T-cell (primary cell): ENCODE results near the gene PNCK. TPM values are rescaled to one million over a fixed set of nuclear protein-coding genes. Genes with fewer than 3 reads are reported as not detected.

ENCODE experiments used
- ATAC-seq, 4 experiments: fragments of 200-7000 bp in 3 of 4; fragments of 150-1000 bp in 1 of 4; cut with Tn5 transposase; replicated peaks in 1 of 4; 1 replicate in 3 of 4; 2 replicates in 1 of 4; pipeline ENCODE4 v1.10.0; 2021; ENCODE audit warnings: moderate library complexity in 3 of 4, mild to moderate bottlenecking in 2 of 4, moderate number of reproducible peaks in 1 of 4
- CTCF ChIA-PET, 2 donors: fragments of 300-600 bp; sonication (Branson Sonifier 250); formaldehyde crosslinking; loops; one replicate each; lab custom pipeline; 2022; ENCODE audit warnings: antibody characterized with exemption in 2 of 2; lab: Charles Lee
- POLR2A ChIA-PET, 2 donors: fragments of 300-600 bp; sonication (Branson Sonifier 250); formaldehyde crosslinking; loops; one replicate each; lab custom pipeline; 2022; ENCODE audit warnings: antibody characterized with exemption in 2 of 2; lab: Charles Lee
- DNase-seq, 35 experiments: peaks; one replicate each; pipeline versions ENCODE4 v3.0.0 to v3.0.0-alpha.2; 2013 to 2023
- H3K27ac ChIP-seq: one replicate; pipeline ENCODE4 v1.5.1; 2013; ENCODE audit warnings: low read length
- H3K27me3 ChIP-seq, 2 experiments: replicated peaks in 1 of 2; 1 replicate in 1 of 2; 2 replicates in 1 of 2; pipeline versions ENCODE4 v1.6.1 to v1.7.0; 2013; ENCODE audit warnings: low read length in 1 of 2, mixed read lengths in 1 of 2; ENCODE audit not compliant: control insufficient read depth in 2 of 2, insufficient read depth in 2 of 2; ENCODE audit errors: extremely low read depth in 1 of 2
- H3K36me3 ChIP-seq, 2 donors: 1 replicate in 1 of 2; 2 replicates in 1 of 2; pipeline versions ENCODE4 v1.6.1 to v1.7.0; 2013; ENCODE audit warnings: low read length in 1 of 2; ENCODE audit not compliant: control insufficient read depth in 2 of 2, insufficient read depth in 1 of 2; ENCODE audit errors: extremely low read depth in 1 of 2
- H3K4me1 ChIP-seq, 2 experiments: 1 replicate in 1 of 2; 2 replicates in 1 of 2; pipeline versions ENCODE4 v1.6.1 to v1.7.0; 2013; ENCODE audit warnings: low read length in 2 of 2, mixed read lengths in 1 of 2; ENCODE audit not compliant: insufficient read depth in 2 of 2, control insufficient read depth in 1 of 2; ENCODE audit errors: extremely low read depth in 1 of 2
- H3K4me3 ChIP-seq, 2 donors: 1 replicate in 1 of 2; 2 replicates in 1 of 2; pipeline versions ENCODE4 v1.5.1 to v1.7.0; 2013; ENCODE audit warnings: mild to moderate bottlenecking in 2 of 2, low read length in 1 of 2, moderate library complexity in 1 of 2; ENCODE audit not compliant: control insufficient read depth in 1 of 2; ENCODE audit errors: extremely low read depth in 1 of 2
- H3K9me3 ChIP-seq: 2 replicates; pipeline ENCODE4 v1.7.0; 2013
- H3K27ac Mint-ChIP-seq, 2 donors: one replicate each; pipeline ENCODE4 v1.8.0; 2020 to 2021; ENCODE audit warnings: mild to moderate bottlenecking in 2 of 2, mixed read lengths in 2 of 2
- H3K27me3 Mint-ChIP-seq, 2 donors: one replicate each; pipeline ENCODE4 v1.8.0; 2021 to 2022; ENCODE audit warnings: mixed read lengths in 2 of 2
- H3K36me3 Mint-ChIP-seq: one replicate; pipeline ENCODE4 v1.8.0; 2021; ENCODE audit warnings: mixed read lengths
- H3K4me1 Mint-ChIP-seq, 3 donors: one replicate each; pipeline ENCODE4 v1.8.0; 2020 to 2022; ENCODE audit warnings: mixed read lengths in 3 of 3, mild to moderate bottlenecking in 1 of 3
- H3K4me3 Mint-ChIP-seq, 3 donors: one replicate each; pipeline ENCODE4 v1.8.0; 2020 to 2022; ENCODE audit warnings: mild to moderate bottlenecking in 3 of 3, mixed read lengths in 3 of 3, moderate library complexity in 3 of 3
- H3K9me3 Mint-ChIP-seq, 3 donors: one replicate each; pipeline ENCODE4 v1.8.0; 2020 to 2022; ENCODE audit warnings: mixed read lengths in 3 of 3
- WGBS: methylation state at CpG from one replicate; pipeline ENCODE4 v1.1.5; 2013; ENCODE audit warnings: missing lambda C conversion rate; ENCODE audit not compliant: insufficient coverage; 5-methylcytosine and 5-hydroxymethylcytosine counted together
- total RNA-seq, 35 experiments: library from RNA in 6 of 35; stranded (reverse) in 6 of 35; fragments of 120-200 nt in 1 of 35; gene quantifications; one replicate each; pipeline versions ENCODE4 v1.2.1 to v1.2.4 and lab custom pipeline; 2013 to 2026

The PNCK gene
- total RNA-seq, 5 donors from 2014 or later (not counting 1 experiment from before 2014, with no cell fraction given) = 1.0 TPM; not detected in 4

GRCh38 chrX:153651540-153652079, 22.0 kb downstream of the PNCK start:
- CTCF ChIA-PET = interaction anchor here (0.7 to 0.9 kb wide), 2 partner anchors 89 to 710 kb away, joined by 3 read pairs; no protein-coding TSS in a partner anchor
- Histone ChIP-seq H3K9me3 (no peaks in the 10 kb centered on the region), H3K4me3 (no peak overlapping the region), H3K36me3 (no peaks in the 10 kb centered on the region), H3K27me3 (peaks cover 0 to 27% of the 10 kb centered on the region in 2 experiments), H3K4me1 (peaks cover 0 to 12% of the 10 kb centered on the region in 2 experiments), H3K27ac (no peak overlapping the region)
- DNase-seq (peak in 1 of 35 experiments; percentile 8), ATAC-seq (peak in 1 of 4 experiments; percentile 52)
- WGBS = 90% methylated on average over 2 of the region's 9 CpGs
- Mint-ChIP-seq H3K27me3 (peaks cover 8 to 14% of the 10 kb centered on the region in 2 donors), H3K9me3 (peaks cover 0 to 2% (median 0%) of the 10 kb centered on the region in 3 donors), H3K4me1 (peaks cover 0 to 2% (median 1%) of the 10 kb centered on the region in 3 donors), H3K36me3 (no peaks in the 10 kb centered on the region), H3K4me3 (no peak overlapping the region), H3K27ac (no peak overlapping the region)
- POLR2A ChIA-PET = interaction anchor here in 1 of 2 donors (0.8 kb wide), 1 partner anchor 15 kb away, joined by 10 read pairs; no protein-coding TSS in a partner anchor

- H3K27me3 ChIP-seq = peaks cover 2 to 33% of the 10 kb centered on the region in 2 experiments
- H3K27ac ChIP-seq = no peak overlapping the region
- peaks cover 0 to 2% (median 0%) of the 10 kb centered on the region in 3 donors for H3K9me3 Mint-ChIP-seq
- H3K4me3 ChIP-seq = no peak overlapping the region
- peaks cover 13 to 19% of the 10 kb centered on the region in 2 donors for H3K27me3 Mint-ChIP-seq
- peaks cover 0 to 2% (median 1%) of the 10 kb centered on the region in 3 donors for H3K4me1 Mint-ChIP-seq
- no peak for DNase-seq
- peaks cover 0 to 14% of the 10 kb centered on the region in 2 experiments for H3K4me1 ChIP-seq
- H3K36me3 Mint-ChIP-seq = no peaks in the 10 kb centered on the region
- H3K4me3 Mint-ChIP-seq = no peak overlapping the region
- ChIA-PET POLR2A (no interaction called here), CTCF (interaction anchor here in 1 of 2 donors (0.8 to 0.9 kb wide), 2 partner anchors 12 to 88 kb away, joined by 3 read pairs; no protein-coding TSS in a partner anchor)
- no peak overlapping the region for H3K27ac Mint-ChIP-seq
- no peak for ATAC-seq
- no CpG with 5 or more reads among the region's 13 CpGs for WGBS
- no peaks in the 10 kb centered on the region for H3K36me3 ChIP-seq
- no peaks in the 10 kb centered on the region for H3K9me3 ChIP-seq
These were observed 22.7 kb downstream of the PNCK start for GRCh38 chrX:153650959-153651358.

- Histone ChIP-seq H3K4me3 (no peak overlapping the region), H3K4me1 (peaks cover 0 to 14% of the 10 kb centered on the region in 2 experiments), H3K27ac (no peak overlapping the region), H3K9me3 (no peaks in the 10 kb centered on the region), H3K36me3 (no peaks in the 10 kb centered on the region), H3K27me3 (peaks cover 8 to 36% of the 10 kb centered on the region in 2 experiments)
- peaks cover 19% of the 10 kb centered on the region in 2 donors for H3K27me3 Mint-ChIP-seq
- H3K27ac Mint-ChIP-seq = no peak overlapping the region
- DNase-seq (no peak), ATAC-seq (no peak)
- 20% methylated on average over 4 of the region's 41 CpGs for WGBS
- peaks cover 0 to 2% (median 0%) of the 10 kb centered on the region in 3 donors for H3K9me3 Mint-ChIP-seq
- no peaks in the 10 kb centered on the region for H3K36me3 Mint-ChIP-seq
- ChIA-PET CTCF (interaction anchor here in 1 of 2 donors (0.8 kb wide), 1 partner anchor 13 kb away, joined by 3 read pairs; no protein-coding TSS in a partner anchor), POLR2A (no interaction called here)
- no peak overlapping the region for H3K4me3 Mint-ChIP-seq
- H3K4me1 Mint-ChIP-seq = peaks cover 0 to 2% (median 1%) of the 10 kb centered on the region in 3 donors
These were observed 23.5 kb downstream of the PNCK start for GRCh38 chrX:153649915-153650782.

GRCh38 chrX:153649178-153649914, 24.3 kb downstream of the PNCK start:
- Mint-ChIP-seq H3K36me3 (no peaks in the 10 kb centered on the region), H3K27me3 (peaks cover 14 to 26% of the 10 kb centered on the region in 2 donors), H3K9me3 (peaks cover 0 to 2% (median 0%) of the 10 kb centered on the region in 3 donors), H3K4me1 (peaks cover 0 to 5% (median 1%) of the 10 kb centered on the region in 3 donors), H3K4me3 (no peak overlapping the region), H3K27ac (no peak overlapping the region)
- Histone ChIP-seq H3K36me3 (no peaks in the 10 kb centered on the region), H3K27me3 (peaks cover 8 to 44% of the 10 kb centered on the region in 2 experiments), H3K4me3 (no peak overlapping the region), H3K9me3 (no peaks in the 10 kb centered on the region), H3K27ac (no peak overlapping the region), H3K4me1 (peaks cover 0 to 14% of the 10 kb centered on the region in 2 experiments)
- DNase-seq (peak in 14 of 35 experiments; percentile 8 to 56 (median 20)), ATAC-seq (peak; percentile 57 to 73 (median 64))
- WGBS = 78% methylated on average over 9 of the region's 26 CpGs
- POLR2A ChIA-PET = no interaction called here
- CTCF ChIA-PET = interaction anchor here in 1 of 2 donors (1.1 to 1.4 kb wide), 2 partner anchors 92 to 111 kb away, joined by 3 to 4 read pairs; no protein-coding TSS in a partner anchor

- DNase-seq (no peak), ATAC-seq (no peak)
- H3K27me3 Mint-ChIP-seq = peaks cover 14 to 27% of the 10 kb centered on the region in 2 donors
- no peak overlapping the region for H3K27ac ChIP-seq
- H3K9me3 Mint-ChIP-seq = peaks cover 0 to 2% (median 0%) of the 10 kb centered on the region in 3 donors
- H3K4me3 ChIP-seq = no peak overlapping the region
- CTCF ChIA-PET = interaction anchor here in 1 of 2 donors (1.1 to 1.4 kb wide), 2 partner anchors 91 to 110 kb away, joined by 3 to 4 read pairs; no protein-coding TSS in a partner anchor
- no peaks in the 10 kb centered on the region for H3K9me3 ChIP-seq
- POLR2A ChIA-PET = no interaction called here
- peak overlapping the region in 1 of 3 donors; percentile 13 for H3K4me3 Mint-ChIP-seq
- peaks cover 0 to 8% (median 2%) of the 10 kb centered on the region in 3 donors for H3K4me1 Mint-ChIP-seq
- no peaks in the 10 kb centered on the region for H3K36me3 ChIP-seq
- H3K27ac Mint-ChIP-seq = no peak overlapping the region
- peaks cover 8 to 48% of the 10 kb centered on the region in 2 experiments for H3K27me3 ChIP-seq
- 86% methylated on average over 8 of the region's 17 CpGs for WGBS
- H3K36me3 Mint-ChIP-seq = no peaks in the 10 kb centered on the region
- H3K4me1 ChIP-seq = peaks cover 0 to 19% of the 10 kb centered on the region in 2 experiments
These were observed 25.0 kb downstream of the PNCK start for GRCh38 chrX:153648358-153649177.
